Activated CD8-positive, alpha-beta memory T cell treated with anti-CD3 and anti-CD28 coated beads for 36 hours (primary cell): Measurements from ENCODE around the gene CETP. TPM values are rescaled to one million over a fixed set of nuclear protein-coding genes. Genes with fewer than 3 reads are reported as not detected.

ENCODE experiments used
- CTCF ChIA-PET: fragments of 350-600 bp; sonication (Branson Sonifier 250); formaldehyde crosslinking; loops from one replicate; lab custom pipeline; 2021; ENCODE audit warnings: antibody characterized with exemption; lab: Charles Lee
- POLR2A ChIA-PET: fragments of 350-600 bp; sonication (Branson Sonifier 250); formaldehyde crosslinking; loops from one replicate; lab custom pipeline; 2021; ENCODE audit warnings: antibody characterized with exemption; lab: Charles Lee
- total RNA-seq, 2 experiments: library from RNA; stranded (reverse); gene quantifications; one replicate each; pipeline ENCODE4 v1.2.3, GENCODE V29; 2021

CETP gene
- total RNA-seq, 2 experiments from 2014 or later: 0.13 TPM; not detected in 1

GRCh38 chr16:56946767-56947603 lies 14.8 kb upstream of the CETP start:
- ChIA-PET POLR2A (interaction anchor here (0.6 to 4.5 kb wide), 3 partner anchors 8 to 226 kb away, joined by 3 to 17 read pairs (median 3); no protein-coding TSS in a partner anchor), CTCF (interaction anchor here (1.3 to 1.7 kb wide), 2 partner anchors 17 to 80 kb away, joined by 4 to 6 read pairs; no protein-coding TSS in a partner anchor)

DNA sequence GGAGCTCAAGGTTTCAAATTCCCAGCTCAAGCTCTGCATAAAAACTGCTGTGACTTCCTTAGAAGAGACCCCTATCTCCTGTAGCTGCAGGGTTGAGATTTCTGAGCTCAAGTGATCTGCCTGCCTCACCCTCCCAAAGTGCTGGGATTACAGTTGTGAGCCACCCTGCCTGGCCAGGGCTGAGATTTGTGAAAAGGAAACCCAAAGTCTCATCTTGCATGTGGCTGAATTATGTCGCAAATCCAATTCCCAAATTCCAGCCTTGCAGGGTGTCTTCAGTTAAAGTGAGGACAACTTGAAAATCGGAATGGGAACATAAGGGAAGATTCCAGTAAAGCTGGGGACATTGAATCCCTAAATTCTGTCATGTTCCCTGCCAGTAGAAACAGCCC lies 14.2 kb upstream of the CETP start:
- ChIA-PET CTCF (interaction anchor here (1.3 to 1.7 kb wide), 2 partner anchors 16 to 81 kb away, joined by 4 to 6 read pairs; no protein-coding TSS in a partner anchor), POLR2A (interaction anchor here (0.6 to 4.5 kb wide), 3 partner anchors 9 to 225 kb away, joined by 3 to 17 read pairs (median 3); no protein-coding TSS in a partner anchor)

DNA sequence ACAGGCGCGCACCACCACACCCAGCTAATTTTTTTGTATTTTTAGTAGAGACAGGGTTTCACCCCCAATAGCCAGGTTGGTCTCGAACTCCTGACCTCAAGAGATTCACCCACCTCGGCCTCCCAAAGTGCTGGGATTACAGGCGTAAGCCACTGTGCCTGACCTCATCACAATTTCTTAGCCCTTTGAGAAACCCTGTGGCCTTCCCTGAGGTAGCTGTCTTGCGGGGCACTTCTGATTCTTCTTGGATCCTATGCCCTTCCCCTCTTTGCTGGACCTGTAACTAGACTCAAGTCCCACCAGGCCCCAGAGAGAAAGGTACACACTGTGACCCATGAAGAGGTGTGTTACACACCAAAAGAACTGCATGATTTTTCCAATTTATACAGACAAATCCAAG lies 13.5 kb upstream of the CETP start:
- POLR2A ChIA-PET: no interaction called here

DNA sequence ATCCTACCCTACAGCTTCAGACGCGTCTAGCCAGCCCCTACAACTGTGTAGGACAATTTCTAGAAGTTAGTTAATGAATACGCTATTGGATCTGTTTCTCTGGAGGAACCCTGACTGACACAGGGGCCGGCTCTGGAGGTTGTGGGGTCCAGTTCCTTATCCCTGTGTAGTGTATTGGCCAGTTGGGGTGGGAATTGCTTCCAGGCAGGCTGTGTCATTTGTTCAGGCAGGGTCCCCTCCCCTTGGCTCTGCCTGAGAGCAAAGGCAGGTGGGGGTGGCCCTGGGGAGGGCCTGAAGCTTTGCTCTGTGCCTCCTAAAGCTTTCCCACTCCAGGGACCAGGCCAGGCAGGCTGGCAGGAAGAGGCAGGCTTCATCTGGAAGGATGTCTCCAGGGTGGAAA lies 11.7 kb upstream of the CETP start:
- POLR2A ChIA-PET: interaction anchor here (1.0 kb wide), 1 partner anchor 499 kb away, joined by 3 read pairs; the partner anchor contains the start of gene NUDT21
- CTCF ChIA-PET: interaction anchor here (0.5 to 3.4 kb wide), 9 partner anchors 11 to 134 kb away, joined by 3 to 29 read pairs (median 4); no protein-coding TSS in a partner anchor

More for the DNA sequence above, 13.5 kb upstream of the CETP start:
- CTCF ChIA-PET: interaction anchor here (1.7 to 1.8 kb wide), 2 partner anchors 16 to 85 kb away, joined by 4 to 6 read pairs; no protein-coding TSS in a partner anchor

GRCh38 chr16:56950455-56950854 lies 11.3 kb upstream of the CETP start:
- ChIA-PET CTCF (interaction anchor here (0.5 to 3.4 kb wide), 12 partner anchors 11 to 229 kb away, joined by 3 to 29 read pairs (median 4); no protein-coding TSS in a partner anchor), POLR2A (interaction anchor here (0.6 to 1.0 kb wide), 2 partner anchors 16 to 499 kb away, joined by 3 read pairs; partner anchors contain the start of gene NUDT21)

GRCh38 chr16:56950881-56951771 lies 10.6 kb upstream of the CETP start:
- POLR2A ChIA-PET: interaction anchor here (0.6 to 1.0 kb wide), 2 partner anchors 17 to 500 kb away, joined by 3 read pairs; partner anchors contain the start of gene NUDT21
- CTCF ChIA-PET: interaction anchor here (0.7 to 3.4 kb wide), 18 partner anchors 10 to 229 kb away, joined by 3 to 29 read pairs (median 3); partner anchors contain the start of gene CPNE2

- CTCF ChIA-PET: interaction anchor here (0.8 to 3.4 kb wide), 4 partner anchors 12 to 85 kb away, joined by 3 to 29 read pairs (median 4); no protein-coding TSS in a partner anchor
- POLR2A ChIA-PET: interaction anchor here (0.6 kb wide), 1 partner anchor 34 kb away, joined by 4 read pairs; no protein-coding TSS in a partner anchor
Measured at GRCh38 chr16:56953006-56953405, 8.7 kb upstream of the CETP start.

- POLR2A ChIA-PET: no interaction called here
- CTCF ChIA-PET: interaction anchor here (1.0 kb wide), 1 partner anchor 66 kb away, joined by 3 read pairs; no protein-coding TSS in a partner anchor
Measured at GRCh38 chr16:56956076-56956475, 5.7 kb upstream of the CETP start.

DNA sequence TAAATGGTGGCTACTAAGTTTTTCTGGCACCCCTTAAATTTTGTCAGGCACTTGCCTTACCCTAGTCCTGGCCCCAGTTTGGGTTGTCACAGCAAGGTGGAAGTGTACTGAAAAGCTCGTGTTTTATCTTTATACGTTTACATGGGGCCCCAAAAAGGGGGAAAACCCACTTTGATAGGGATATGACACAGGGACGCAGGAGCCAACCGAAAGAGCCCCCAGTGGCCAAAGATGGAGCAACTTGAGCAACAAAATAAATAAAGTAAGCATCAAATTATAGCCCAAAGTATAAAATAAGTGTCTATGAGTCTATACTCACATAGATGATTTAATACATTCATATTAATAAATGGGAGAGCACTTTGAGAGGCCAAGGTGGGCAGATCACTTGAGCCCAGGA lies 5.0 kb upstream of the CETP start:
- POLR2A ChIA-PET: no interaction called here

DNA sequence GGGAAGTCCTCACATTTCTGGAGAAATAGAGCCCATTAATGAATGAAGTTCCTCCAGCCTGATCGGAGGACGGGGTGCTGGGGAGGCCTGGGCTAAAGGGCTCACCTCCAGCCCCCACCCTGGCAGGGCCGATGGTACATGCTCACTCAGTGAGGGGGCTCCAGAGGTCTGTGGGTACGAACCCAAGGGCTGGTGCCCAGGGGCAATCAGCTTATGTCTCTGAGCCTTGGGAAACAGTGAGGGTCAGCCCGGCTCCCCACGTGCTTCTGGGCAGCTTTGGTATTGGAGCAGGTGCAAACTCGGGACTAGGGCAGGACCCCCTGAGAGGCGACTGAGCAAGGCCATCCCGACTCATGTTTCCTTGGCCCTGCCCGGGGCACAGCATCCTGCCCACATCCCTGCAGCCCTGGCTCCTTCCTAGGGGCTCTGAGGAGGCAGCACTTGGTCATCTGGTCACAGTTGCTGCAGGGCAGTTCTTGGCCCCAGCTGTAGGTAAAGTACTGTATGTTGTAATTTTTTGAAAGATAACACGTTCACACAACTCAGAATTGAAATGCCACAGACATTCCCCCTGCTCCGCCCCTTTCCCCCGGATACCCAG lies 969 bp upstream of the CETP start:
- CTCF ChIA-PET: interaction anchor here (1.3 kb wide), 2 partner anchors 10 to 85 kb away, joined by 3 read pairs; no protein-coding TSS in a partner anchor

More for the DNA sequence above, 5.0 kb upstream of the CETP start:
- CTCF ChIA-PET: interaction anchor here (1.0 kb wide), 1 partner anchor 67 kb away, joined by 3 read pairs; no protein-coding TSS in a partner anchor

DNA sequence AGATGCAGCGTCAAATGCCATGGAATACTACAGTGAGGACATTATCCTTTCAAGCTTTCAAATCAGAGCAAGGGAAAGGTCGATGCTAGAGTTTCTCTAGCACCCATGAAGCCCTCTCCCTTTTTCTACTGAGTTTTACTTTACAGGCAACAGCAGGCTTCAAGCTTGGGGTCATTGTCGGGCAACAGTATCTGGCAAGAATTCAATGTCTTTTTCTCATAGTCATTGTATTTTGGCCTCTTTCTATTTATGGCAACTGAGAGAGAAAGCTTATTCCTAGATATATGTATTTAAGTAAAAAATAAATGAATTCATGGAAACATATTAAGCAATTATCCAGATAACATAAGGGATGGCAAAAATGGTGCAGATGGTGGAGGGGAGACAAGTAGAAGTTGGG lies 364 bp upstream of the CETP start:
- CTCF ChIA-PET: interaction anchor here (1.3 kb wide), 2 partner anchors 11 to 85 kb away, joined by 3 read pairs; no protein-coding TSS in a partner anchor
- POLR2A ChIA-PET: no interaction called here

More for the DNA sequence above, 969 bp upstream of the CETP start:
- POLR2A ChIA-PET: no interaction called here

DNA sequence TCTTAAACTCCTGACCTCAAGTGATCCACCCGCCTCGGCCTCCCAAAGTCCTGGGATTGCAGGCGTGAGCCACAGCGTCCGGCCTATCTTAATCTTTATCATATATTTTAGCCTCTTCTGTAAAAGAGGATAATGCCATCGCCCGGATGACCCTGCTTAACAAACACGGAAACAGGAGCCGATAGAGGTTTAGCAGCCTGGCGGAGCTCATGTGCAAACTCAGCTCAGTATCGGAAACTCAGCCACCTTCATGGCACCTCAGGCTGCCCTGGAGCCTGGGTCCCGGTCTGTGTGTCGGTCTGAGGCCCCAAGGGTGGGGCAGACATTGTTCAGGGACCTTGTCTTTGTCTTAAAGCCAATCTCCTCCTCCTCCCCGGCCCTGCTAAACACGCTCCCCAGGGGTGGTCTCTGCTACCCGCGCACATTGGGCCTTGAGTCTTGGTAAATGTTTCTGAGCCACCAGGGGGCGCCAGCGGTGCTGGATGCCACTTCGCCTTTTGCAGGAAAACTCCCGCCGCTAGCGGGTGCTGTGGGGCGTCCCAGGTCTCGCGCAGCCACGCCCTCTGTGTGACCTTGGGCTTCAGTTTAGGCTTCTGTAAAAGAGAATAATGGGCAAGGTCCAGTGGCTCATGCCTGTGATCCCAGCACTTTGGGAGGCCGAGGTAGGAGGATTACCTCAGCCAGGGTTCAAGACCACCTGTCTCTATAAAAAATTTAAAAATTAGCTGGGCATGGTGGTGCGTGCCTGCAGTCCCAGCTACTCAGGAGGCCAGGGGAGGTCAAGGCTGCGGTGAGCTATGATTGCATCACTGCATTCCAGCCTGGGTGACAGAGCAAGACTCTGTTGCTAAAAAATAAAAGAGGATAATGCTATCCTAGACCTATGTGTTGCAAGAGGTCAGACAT lies 2.7 kb downstream of the CETP start:
- CTCF ChIA-PET: interaction anchor here (0.6 to 4.4 kb wide), 49 partner anchors 10 to 590 kb away, joined by 3 to 27 read pairs (median 4); partner anchors contain the start of gene NLRC5
- POLR2A ChIA-PET: interaction anchor here (0.6 to 0.7 kb wide), 2 partner anchors 19 kb away, joined by 3 to 4 read pairs; no protein-coding TSS in a partner anchor

- ChIA-PET POLR2A (interaction anchor here (0.6 kb wide), 1 partner anchor 18 kb away, joined by 4 read pairs; no protein-coding TSS in a partner anchor), CTCF (interaction anchor here (0.5 to 4.4 kb wide), 33 partner anchors 11 to 589 kb away, joined by 3 to 27 read pairs (median 5); partner anchors contain the start of gene NLRC5)
Measured at GRCh38 chr16:56965149-56966092, 3.7 kb downstream of the CETP start.

DNA sequence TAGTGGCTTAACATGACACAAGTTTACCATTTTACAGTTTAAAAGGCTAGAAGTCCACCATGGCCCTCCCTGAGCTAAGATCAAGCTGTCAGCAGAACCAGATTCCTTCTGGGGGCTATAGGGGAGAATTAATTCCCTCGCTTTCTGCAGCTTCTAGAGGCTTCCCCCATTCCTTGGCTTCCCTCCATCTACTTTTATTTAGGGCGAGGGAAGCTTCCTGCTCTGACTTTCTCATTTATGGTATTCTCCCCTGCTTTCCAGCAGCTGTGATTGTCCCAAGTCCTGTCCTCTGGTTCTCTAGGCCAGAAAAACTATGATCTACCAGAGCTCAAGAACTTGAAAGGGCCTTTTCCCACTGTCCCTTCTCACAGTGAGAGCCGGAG lies 4.3 kb downstream of the CETP start:
- ChIA-PET CTCF (interaction anchor here (0.5 to 4.4 kb wide), 12 partner anchors 11 to 221 kb away, joined by 3 to 27 read pairs (median 6); no protein-coding TSS in a partner anchor), POLR2A (interaction anchor here (0.6 kb wide), 1 partner anchor 75 kb away, joined by 3 read pairs; no protein-coding TSS in a partner anchor)

DNA sequence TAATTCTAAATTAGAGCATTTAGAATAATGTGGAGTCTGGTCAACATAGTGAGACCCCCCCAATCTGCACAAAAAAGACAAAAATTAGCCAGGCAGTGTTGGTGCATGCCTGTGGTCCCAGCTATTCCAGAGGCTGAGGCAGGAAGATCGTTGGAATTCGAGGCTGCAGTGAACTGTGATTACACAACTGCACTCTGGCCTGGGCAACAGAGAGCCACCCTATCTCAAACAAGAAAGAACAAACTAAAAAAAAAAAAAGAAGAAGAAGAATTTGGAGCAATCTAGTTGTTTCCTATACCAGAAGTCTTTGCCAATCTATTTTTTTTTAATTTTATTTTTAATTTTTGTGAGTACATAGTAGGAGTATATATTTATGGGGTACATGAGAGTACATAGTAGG lies 6.0 kb downstream of the CETP start:
- POLR2A ChIA-PET: interaction anchor here (0.9 kb wide), 1 partner anchor 16 kb away, joined by 9 read pairs; no protein-coding TSS in a partner anchor
- CTCF ChIA-PET: interaction anchor here (0.7 to 4.4 kb wide), 3 partner anchors 17 to 78 kb away, joined by 3 to 23 read pairs (median 4); no protein-coding TSS in a partner anchor
